ENCODE data around the gene NAP1L4.

The NAP1L4 gene

GRCh38 chr11:3022300-3022967 lies 30.3 kb upstream of the NAP1L4 start:
- H3K4me3 ChIP-seq (ENCODE audit: low read depth, low read length): no peak overlapping the region

DNA sequence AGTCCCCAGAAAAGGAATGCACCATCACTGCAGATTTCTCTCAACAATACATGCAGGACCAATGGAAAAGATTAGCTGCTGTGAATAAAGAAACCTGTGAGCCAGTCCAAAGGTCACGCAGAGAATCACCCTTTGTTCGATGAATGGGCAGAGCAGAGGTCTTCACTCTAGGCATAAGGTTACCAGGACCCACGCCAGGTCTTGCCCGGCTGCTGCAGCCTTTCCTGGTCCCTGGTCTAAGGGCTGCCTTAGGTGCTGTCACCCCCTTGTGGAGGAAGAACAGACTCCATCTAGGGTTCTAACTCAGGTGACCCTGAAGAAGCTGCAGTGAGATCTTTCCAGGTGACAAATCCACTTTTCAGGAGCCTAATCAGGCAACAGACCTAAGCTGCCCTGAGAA lies 29.0 kb upstream of the NAP1L4 start:
- Histone ChIP-seq H3K9ac (ENCODE audit: low read depth, low read length) (no peak overlapping the region), H3K36me3 (ENCODE audit: control insufficient read depth, insufficient read depth, low read length) (peaks cover 42% of the 10 kb centered on the region), H3K4me3 (ENCODE audit: low read depth, low read length) (no peak overlapping the region), H3K4me1 (ENCODE audit: control insufficient read depth, insufficient read depth, low read length) (no peaks in the 10 kb centered on the region), H3K27me3 (ENCODE audit: control insufficient read depth, insufficient read depth, low read length) (no peaks in the 10 kb centered on the region), H3K9me3 (ENCODE audit: control insufficient read depth, insufficient read depth, low read length) (no peaks in the 10 kb centered on the region)

More at GRCh38 chr11:3022300-3022967, 30.3 kb upstream of the NAP1L4 start:
- Histone ChIP-seq H3K4me1 (ENCODE audit: control insufficient read depth, insufficient read depth, low read length) (no peaks in the 10 kb centered on the region), H3K9ac (ENCODE audit: low read depth, low read length) (peak overlapping the region; percentile 12), H3K9me3 (ENCODE audit: control insufficient read depth, insufficient read depth, low read length) (no peaks in the 10 kb centered on the region), H3K27me3 (ENCODE audit: control insufficient read depth, insufficient read depth, low read length) (no peaks in the 10 kb centered on the region), H3K36me3 (ENCODE audit: control insufficient read depth, insufficient read depth, low read length) (peaks cover 39% of the 10 kb centered on the region)

- H3K4me1 ChIP-seq (ENCODE audit: control insufficient read depth, insufficient read depth, low read length): no peaks in the 10 kb centered on the region
- H3K9me3 ChIP-seq (ENCODE audit: control insufficient read depth, insufficient read depth, low read length): no peaks in the 10 kb centered on the region
- H3K4me3 ChIP-seq (ENCODE audit: low read depth, low read length): no peak overlapping the region
- H3K36me3 ChIP-seq (ENCODE audit: control insufficient read depth, insufficient read depth, low read length): peaks cover 47% of the 10 kb centered on the region
- H3K9ac ChIP-seq (ENCODE audit: low read depth, low read length): no peak overlapping the region
- no peaks in the 10 kb centered on the region for H3K27me3 ChIP-seq (ENCODE audit: control insufficient read depth, insufficient read depth, low read length)
These were observed 27.9 kb upstream of the NAP1L4 start for GRCh38 chr11:3020011-3020410.

- H3K27me3 ChIP-seq (ENCODE audit: control insufficient read depth, insufficient read depth, low read length): no peaks in the 10 kb centered on the region
- H3K4me3 ChIP-seq (ENCODE audit: low read depth, low read length): no peak overlapping the region
- H3K36me3 ChIP-seq (ENCODE audit: control insufficient read depth, insufficient read depth, low read length): peaks cover 52% of the 10 kb centered on the region
- H3K9me3 ChIP-seq (ENCODE audit: control insufficient read depth, insufficient read depth, low read length): no peaks in the 10 kb centered on the region
- H3K9ac ChIP-seq (ENCODE audit: low read depth, low read length): no peak overlapping the region
- H3K4me1 ChIP-seq (ENCODE audit: control insufficient read depth, insufficient read depth, low read length): no peaks in the 10 kb centered on the region
These were observed 26.5 kb upstream of the NAP1L4 start for GRCh38 chr11:3018596-3018995.

DNA sequence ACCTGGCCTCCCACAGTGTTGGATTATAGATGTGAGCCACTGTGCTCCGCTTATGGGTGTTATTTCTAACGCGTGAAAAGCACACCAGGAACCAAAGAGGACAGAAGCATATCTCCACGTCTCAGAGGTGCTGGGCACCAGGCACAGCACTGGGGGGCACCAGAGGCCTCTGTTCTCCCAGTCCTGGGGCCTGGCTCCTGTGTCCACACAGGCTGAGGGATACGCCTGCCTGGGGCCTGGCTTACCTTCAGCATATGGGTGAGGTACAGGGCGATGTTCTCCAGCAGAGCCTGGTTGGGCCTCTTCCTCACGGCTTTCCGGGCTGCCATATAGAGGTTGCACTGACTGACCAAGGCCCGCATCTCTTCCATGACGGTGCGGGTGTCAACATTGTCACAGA lies 24.7 kb upstream of the NAP1L4 start:
- Histone ChIP-seq H3K9ac (ENCODE audit: low read depth, low read length) (no peak overlapping the region), H3K4me3 (ENCODE audit: low read depth, low read length) (no peak overlapping the region), H3K36me3 (ENCODE audit: control insufficient read depth, insufficient read depth, low read length) (peaks cover 61% of the 10 kb centered on the region), H3K4me1 (ENCODE audit: control insufficient read depth, insufficient read depth, low read length) (no peaks in the 10 kb centered on the region), H3K27me3 (ENCODE audit: control insufficient read depth, insufficient read depth, low read length) (no peaks in the 10 kb centered on the region), H3K9me3 (ENCODE audit: control insufficient read depth, insufficient read depth, low read length) (no peaks in the 10 kb centered on the region)

GRCh38 chr11:3015796-3016195 lies 23.7 kb upstream of the NAP1L4 start:
- peaks cover 65% of the 10 kb centered on the region for H3K36me3 ChIP-seq (ENCODE audit: control insufficient read depth, insufficient read depth, low read length)
- H3K9ac ChIP-seq (ENCODE audit: low read depth, low read length): no peak overlapping the region
- no peaks in the 10 kb centered on the region for H3K4me1 ChIP-seq (ENCODE audit: control insufficient read depth, insufficient read depth, low read length)
- H3K4me3 ChIP-seq (ENCODE audit: low read depth, low read length): no peak overlapping the region
- H3K9me3 ChIP-seq (ENCODE audit: control insufficient read depth, insufficient read depth, low read length): no peaks in the 10 kb centered on the region
- no peaks in the 10 kb centered on the region for H3K27me3 ChIP-seq (ENCODE audit: control insufficient read depth, insufficient read depth, low read length)

GRCh38 chr11:3014943-3015342 lies 22.8 kb upstream of the NAP1L4 start:
- Histone ChIP-seq H3K9me3 (ENCODE audit: control insufficient read depth, insufficient read depth, low read length) (no peaks in the 10 kb centered on the region), H3K36me3 (ENCODE audit: control insufficient read depth, insufficient read depth, low read length) (peaks cover 69% of the 10 kb centered on the region), H3K4me3 (ENCODE audit: low read depth, low read length) (no peak overlapping the region), H3K9ac (ENCODE audit: low read depth, low read length) (no peak overlapping the region), H3K27me3 (ENCODE audit: control insufficient read depth, insufficient read depth, low read length) (no peaks in the 10 kb centered on the region), H3K4me1 (ENCODE audit: control insufficient read depth, insufficient read depth, low read length) (no peaks in the 10 kb centered on the region)

GRCh38 chr11:3014057-3014938 lies 22.2 kb upstream of the NAP1L4 start:
- H3K4me3 ChIP-seq (ENCODE audit: low read depth, low read length): no peak overlapping the region
- no peak overlapping the region for H3K9ac ChIP-seq (ENCODE audit: low read depth, low read length)
- peaks cover 72% of the 10 kb centered on the region for H3K36me3 ChIP-seq (ENCODE audit: control insufficient read depth, insufficient read depth, low read length)
- H3K27me3 ChIP-seq (ENCODE audit: control insufficient read depth, insufficient read depth, low read length): no peaks in the 10 kb centered on the region
- H3K9me3 ChIP-seq (ENCODE audit: control insufficient read depth, insufficient read depth, low read length): no peaks in the 10 kb centered on the region
- H3K4me1 ChIP-seq (ENCODE audit: control insufficient read depth, insufficient read depth, low read length): no peaks in the 10 kb centered on the region

DNA sequence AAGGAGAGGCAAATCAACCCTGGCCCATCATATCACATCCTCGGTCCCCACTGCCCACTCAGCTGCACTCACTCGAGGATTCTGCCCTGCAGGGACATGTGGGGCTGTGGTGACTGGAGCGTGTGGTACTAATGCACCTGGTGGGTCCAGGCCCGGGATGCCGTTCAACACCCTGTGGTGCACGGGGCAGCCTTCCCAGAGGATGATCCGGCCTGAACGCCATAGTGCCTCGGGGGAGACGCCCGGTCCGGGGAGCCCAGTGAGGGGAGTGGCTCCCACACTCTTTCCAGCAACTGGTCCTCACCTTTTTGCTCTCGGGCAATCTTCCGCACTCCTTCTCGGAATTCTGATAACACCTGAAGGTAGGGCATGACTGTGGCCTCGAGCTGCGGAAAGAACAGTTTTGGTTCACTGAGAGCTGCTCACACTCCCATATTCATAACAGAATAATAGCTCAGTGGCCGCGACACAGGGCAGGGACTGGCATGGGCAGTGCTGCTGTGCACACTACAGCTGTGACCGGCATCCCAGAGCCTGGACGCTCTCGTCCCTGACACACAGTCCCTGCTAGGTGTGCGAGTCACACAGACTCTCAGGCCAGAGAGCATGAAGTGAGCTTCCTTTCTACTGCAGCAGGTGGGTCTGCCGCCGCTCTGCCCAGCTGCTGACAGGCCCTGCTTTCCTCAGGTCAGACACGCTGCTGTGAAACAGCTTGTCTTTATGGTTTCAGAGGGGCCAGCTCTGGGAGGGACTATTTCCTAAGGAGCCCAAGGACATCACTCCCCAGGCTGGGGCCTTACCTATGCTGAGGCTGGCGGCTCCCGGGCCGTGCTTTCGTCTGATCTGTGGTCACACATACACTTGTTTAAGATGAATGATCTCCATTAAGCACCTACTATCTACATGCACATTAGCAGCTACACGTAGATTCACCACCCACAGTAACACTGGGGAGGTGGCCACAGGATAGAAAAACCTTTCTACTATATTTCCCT lies 20.1 kb upstream of the NAP1L4 start:
- Histone ChIP-seq H3K36me3 (ENCODE audit: control insufficient read depth, insufficient read depth, low read length) (peaks cover 62% of the 10 kb centered on the region), H3K4me3 (ENCODE audit: low read depth, low read length) (no peak overlapping the region), H3K9me3 (ENCODE audit: control insufficient read depth, insufficient read depth, low read length) (no peaks in the 10 kb centered on the region), H3K4me1 (ENCODE audit: control insufficient read depth, insufficient read depth, low read length) (no peaks in the 10 kb centered on the region), H3K9ac (ENCODE audit: low read depth, low read length) (no peak overlapping the region), H3K27me3 (ENCODE audit: control insufficient read depth, insufficient read depth, low read length) (no peaks in the 10 kb centered on the region)

- no peaks in the 10 kb centered on the region for H3K9me3 ChIP-seq (ENCODE audit: control insufficient read depth, insufficient read depth, low read length)
- no peak overlapping the region for H3K4me3 ChIP-seq (ENCODE audit: low read depth, low read length)
- H3K9ac ChIP-seq (ENCODE audit: low read depth, low read length): no peak overlapping the region
- H3K36me3 ChIP-seq (ENCODE audit: control insufficient read depth, insufficient read depth, low read length): peaks cover 49% of the 10 kb centered on the region
- H3K27me3 ChIP-seq (ENCODE audit: control insufficient read depth, insufficient read depth, low read length): no peaks in the 10 kb centered on the region
- no peaks in the 10 kb centered on the region for H3K4me1 ChIP-seq (ENCODE audit: control insufficient read depth, insufficient read depth, low read length)
These were observed 18.6 kb upstream of the NAP1L4 start for GRCh38 chr11:3010521-3011275.

DNA sequence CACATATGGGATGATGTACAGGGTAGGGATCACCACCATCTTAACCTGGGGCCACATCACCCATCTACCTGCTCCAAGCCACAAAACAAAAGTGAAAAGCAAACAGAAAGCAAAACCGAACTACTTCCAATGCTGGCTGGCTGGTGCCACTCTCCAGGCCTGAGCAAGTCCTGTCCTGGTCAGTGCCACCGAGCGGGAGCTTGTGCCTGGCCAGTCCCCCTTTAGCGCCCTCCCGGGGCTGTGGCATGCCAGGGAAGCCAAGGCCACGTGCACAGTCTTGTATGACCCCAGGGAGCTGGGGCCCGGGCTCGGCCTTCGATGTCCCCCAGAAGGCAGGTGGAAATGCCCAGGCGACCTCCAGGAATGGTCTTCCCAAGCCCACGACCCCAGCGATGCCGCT lies 17.9 kb upstream of the NAP1L4 start:
- H3K4me1 ChIP-seq (ENCODE audit: control insufficient read depth, insufficient read depth, low read length): no peaks in the 10 kb centered on the region
- H3K9ac ChIP-seq (ENCODE audit: low read depth, low read length): no peak overlapping the region
- peaks cover 42% of the 10 kb centered on the region for H3K36me3 ChIP-seq (ENCODE audit: control insufficient read depth, insufficient read depth, low read length)
- no peaks in the 10 kb centered on the region for H3K9me3 ChIP-seq (ENCODE audit: control insufficient read depth, insufficient read depth, low read length)
- H3K4me3 ChIP-seq (ENCODE audit: low read depth, low read length): no peak overlapping the region
- H3K27me3 ChIP-seq (ENCODE audit: control insufficient read depth, insufficient read depth, low read length): no peaks in the 10 kb centered on the region

Measured in iPS-15b (cell line).